WERI-Rb-1 (cell line): ENCODE data around the gene WWOX.

Experiments used
- DNase-seq: peaks from one replicate; pipeline ENCODE4 v3.0.0-alpha.2; 2020
- H3K27ac ChIP-seq: fragments of 250-450 bp; sonication (Bioruptor Pico); 2 replicates; pipeline ENCODE4 v1.5.1; 2020; ENCODE audit warnings: mild to moderate bottlenecking, moderate library complexity
- H3K27me3 ChIP-seq: fragments of 250-450 bp; sonication (Bioruptor Pico); 2 replicates; pipeline ENCODE4 v1.5.1; 2021; ENCODE audit warnings: mild to moderate bottlenecking, low read depth, moderate library complexity; ENCODE audit not compliant: insufficient read depth, severe bottlenecking
- H3K36me3 ChIP-seq: fragments of 250-450 bp; sonication (Bioruptor Pico); 2 replicates; pipeline ENCODE4 v1.5.1; 2020; ENCODE audit warnings: mild to moderate bottlenecking, moderate library complexity
- H3K4me3 ChIP-seq: 2 replicates; pipeline ENCODE4 v1.5.1; 2011; ENCODE audit warnings: low read depth, mild to moderate bottlenecking, control low read depth, low read length
- H3K9me3 ChIP-seq: fragments of 250-450 bp; sonication (Bioruptor Pico); 2 replicates; pipeline ENCODE4 v1.5.1; 2021; ENCODE audit warnings: mild to moderate bottlenecking, moderate library complexity; ENCODE audit not compliant: severe bottlenecking
- TF ChIP-seq, protein P1 (sequence below): IDR thresholded peaks from 2 replicates; pipeline ENCODE4 v1.5.1; 2011; ENCODE audit warnings: low read depth, mild to moderate bottlenecking, control low read depth, inconsistent platforms, low read length

The WWOX gene

DNA sequence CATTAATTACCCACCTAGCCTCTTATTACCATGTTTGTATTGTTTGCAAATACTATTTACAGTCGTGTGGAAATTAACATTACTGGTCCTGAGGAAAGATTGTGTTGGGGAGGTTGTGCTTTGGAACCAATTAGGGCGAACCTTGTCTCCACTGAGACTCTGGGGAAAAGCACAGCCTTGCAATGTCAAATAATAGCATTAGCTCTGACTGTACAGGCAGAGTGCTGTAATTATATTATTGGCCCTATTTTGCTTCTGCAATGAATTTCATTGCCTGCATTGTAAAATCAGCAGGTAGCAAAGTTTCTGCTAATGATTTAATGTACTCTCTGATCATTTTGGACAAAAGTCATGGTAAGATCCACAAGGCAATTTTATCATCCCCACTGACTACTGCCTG lies 97.0 kb downstream of the WWOX start:
- no peaks in the 10 kb centered on the region for H3K36me3 ChIP-seq
- no peak overlapping the region for H3K4me3 ChIP-seq
- TF ChIP-seq, protein P1, sequence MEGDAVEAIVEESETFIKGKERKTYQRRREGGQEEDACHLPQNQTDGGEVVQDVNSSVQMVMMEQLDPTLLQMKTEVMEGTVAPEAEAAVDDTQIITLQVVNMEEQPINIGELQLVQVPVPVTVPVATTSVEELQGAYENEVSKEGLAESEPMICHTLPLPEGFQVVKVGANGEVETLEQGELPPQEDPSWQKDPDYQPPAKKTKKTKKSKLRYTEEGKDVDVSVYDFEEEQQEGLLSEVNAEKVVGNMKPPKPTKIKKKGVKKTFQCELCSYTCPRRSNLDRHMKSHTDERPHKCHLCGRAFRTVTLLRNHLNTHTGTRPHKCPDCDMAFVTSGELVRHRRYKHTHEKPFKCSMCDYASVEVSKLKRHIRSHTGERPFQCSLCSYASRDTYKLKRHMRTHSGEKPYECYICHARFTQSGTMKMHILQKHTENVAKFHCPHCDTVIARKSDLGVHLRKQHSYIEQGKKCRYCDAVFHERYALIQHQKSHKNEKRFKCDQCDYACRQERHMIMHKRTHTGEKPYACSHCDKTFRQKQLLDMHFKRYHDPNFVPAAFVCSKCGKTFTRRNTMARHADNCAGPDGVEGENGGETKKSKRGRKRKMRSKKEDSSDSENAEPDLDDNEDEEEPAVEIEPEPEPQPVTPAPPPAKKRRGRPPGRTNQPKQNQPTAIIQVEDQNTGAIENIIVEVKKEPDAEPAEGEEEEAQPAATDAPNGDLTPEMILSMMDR = no peak
- H3K27ac ChIP-seq = no peak overlapping the region
- H3K27me3 ChIP-seq = no peaks in the 10 kb centered on the region
- H3K9me3 ChIP-seq = no peaks in the 10 kb centered on the region
- no peak for DNase-seq

DNA sequence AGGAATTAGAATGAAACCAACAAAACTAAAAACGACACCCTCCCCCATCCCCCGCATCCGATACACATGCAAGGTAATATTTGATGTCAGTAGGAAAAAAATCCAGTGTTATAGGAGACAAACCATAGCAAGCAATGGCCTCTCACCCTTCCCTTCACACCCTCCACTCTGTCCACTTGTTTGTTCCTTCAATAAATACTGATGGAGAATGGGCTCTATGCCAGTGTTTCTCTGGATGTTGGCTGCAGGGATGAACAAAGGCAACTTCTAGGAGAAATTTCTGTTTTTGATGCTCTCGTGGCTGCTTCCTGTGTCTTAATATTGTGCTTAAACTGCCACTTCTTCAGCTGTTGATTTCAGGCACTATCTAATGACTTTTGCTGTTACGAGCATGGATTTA lies 98.8 kb downstream of the WWOX start:
- no peaks in the 10 kb centered on the region for H3K27me3 ChIP-seq
- H3K27ac ChIP-seq = no peak overlapping the region
- DNase-seq = no peak
- no peaks in the 10 kb centered on the region for H3K36me3 ChIP-seq
- TF ChIP-seq, protein P1 = no peak
- H3K4me3 ChIP-seq = no peak overlapping the region
- no peaks in the 10 kb centered on the region for H3K9me3 ChIP-seq

DNA sequence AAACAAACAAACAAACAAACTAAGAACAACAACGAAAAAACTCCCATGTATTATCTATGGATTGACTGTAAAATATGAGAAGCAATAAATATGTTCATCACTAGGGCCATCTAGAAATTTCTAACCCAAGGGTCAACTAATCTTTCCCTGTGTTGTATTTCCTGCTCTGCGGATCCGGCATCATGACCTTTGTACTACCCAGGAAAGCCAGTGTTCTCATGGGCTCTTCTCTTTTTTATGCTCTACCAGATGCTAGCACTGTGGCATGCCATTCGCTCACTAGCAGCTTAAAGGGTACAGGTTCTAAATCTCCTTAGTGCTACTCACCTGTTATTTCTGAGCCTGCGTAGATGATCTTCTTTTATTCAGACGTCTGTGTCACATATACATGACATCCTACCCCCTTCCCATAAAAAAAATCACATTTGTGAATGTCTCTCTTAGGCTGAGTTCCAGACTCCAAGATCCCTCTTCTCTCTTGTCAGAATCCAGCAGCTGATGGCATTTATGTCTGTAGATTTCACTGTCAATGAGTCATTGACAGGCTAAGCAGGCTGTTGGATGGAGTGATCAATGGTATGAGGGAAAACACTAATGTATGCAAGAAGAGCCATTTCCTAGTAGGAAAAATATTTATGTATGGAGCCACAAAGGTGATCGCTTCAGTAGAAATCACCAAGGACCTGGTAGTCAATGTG lies 100.0 kb downstream of the WWOX start:
- no peak for DNase-seq

DNA sequence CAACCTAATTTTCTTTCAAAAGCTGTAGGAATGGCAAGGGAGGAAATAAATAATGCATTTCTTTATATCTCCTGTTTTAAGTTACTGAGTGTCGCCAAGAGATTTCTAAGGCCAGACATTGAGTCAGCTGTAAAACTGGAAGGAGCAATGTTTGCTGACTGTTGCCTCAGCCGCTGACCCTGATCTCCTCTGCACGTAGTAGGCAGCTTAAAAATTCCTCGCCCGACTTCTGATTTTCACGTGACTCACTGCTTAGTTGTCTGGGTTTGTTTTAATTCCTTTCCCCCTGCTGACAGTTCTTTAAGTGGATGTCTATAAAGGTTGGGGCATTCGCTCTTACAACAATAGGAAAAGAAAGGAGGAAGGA lies 100.6 kb downstream of the WWOX start:
- H3K4me3 ChIP-seq = no peak overlapping the region
- TF ChIP-seq, protein P1 = no peak
- H3K27ac ChIP-seq = no peak overlapping the region
- no peaks in the 10 kb centered on the region for H3K36me3 ChIP-seq
- H3K9me3 ChIP-seq = no peaks in the 10 kb centered on the region
- H3K27me3 ChIP-seq = no peaks in the 10 kb centered on the region
- no peak for DNase-seq

More for the DNA sequence above, 100.0 kb downstream of the WWOX start:
- Histone ChIP-seq H3K27me3 (no peaks in the 10 kb centered on the region), H3K9me3 (no peaks in the 10 kb centered on the region), H3K36me3 (no peaks in the 10 kb centered on the region), H3K27ac (no peak overlapping the region), H3K4me3 (no peak overlapping the region)
- TF ChIP-seq, protein P1 = no peak

DNA sequence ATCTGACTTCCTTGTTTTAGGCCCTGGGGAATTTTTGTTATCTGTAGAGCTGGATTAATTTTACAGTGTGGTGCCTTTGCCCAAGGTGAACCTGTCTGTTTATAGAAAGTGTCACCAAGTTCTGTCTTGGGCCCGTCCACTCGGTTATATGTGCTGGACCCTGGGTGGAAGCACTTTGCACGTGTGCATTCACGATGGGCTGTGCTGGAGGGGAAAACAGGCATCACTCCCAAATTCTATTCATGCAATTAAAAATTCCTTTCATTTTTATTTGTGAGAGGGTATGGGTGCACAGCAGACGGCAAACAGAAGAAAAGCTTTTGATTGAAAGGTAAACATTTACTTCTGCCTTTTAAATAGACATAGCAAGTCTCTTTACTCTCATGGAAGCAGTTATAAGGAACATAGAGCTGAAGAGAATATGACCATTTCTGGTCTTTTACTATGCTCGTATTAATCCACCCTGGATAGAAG lies 101.2 kb downstream of the WWOX start:
- no peak overlapping the region for H3K4me3 ChIP-seq
- TF ChIP-seq, protein P1 = no peak
- no peaks in the 10 kb centered on the region for H3K9me3 ChIP-seq
- H3K36me3 ChIP-seq = no peaks in the 10 kb centered on the region
- DNase-seq = no peak
- no peak overlapping the region for H3K27ac ChIP-seq
- H3K27me3 ChIP-seq = no peaks in the 10 kb centered on the region

DNA sequence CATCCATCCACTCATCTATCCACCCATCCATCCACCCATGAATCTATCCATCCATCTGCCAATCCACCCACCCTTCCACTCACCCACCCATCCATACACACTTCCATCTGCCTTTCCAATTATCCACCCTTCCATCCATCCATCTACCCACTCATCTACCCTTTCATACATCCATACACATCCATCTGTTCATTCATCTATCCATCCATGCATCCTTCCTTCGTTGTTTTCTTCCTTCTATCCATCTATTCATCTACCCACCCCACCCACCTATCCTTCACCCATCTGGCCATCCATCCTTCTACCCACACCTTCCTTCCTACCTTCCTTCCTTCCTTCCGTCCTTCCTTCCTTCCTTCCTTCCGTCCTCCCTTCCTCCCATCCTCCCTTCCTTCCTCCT lies 106.1 kb downstream of the WWOX start:
- Histone ChIP-seq H3K27me3 (no peaks in the 10 kb centered on the region), H3K4me3 (no peak overlapping the region), H3K9me3 (no peaks in the 10 kb centered on the region), H3K36me3 (no peaks in the 10 kb centered on the region), H3K27ac (no peak overlapping the region)
- DNase-seq = no peak
- TF ChIP-seq, protein P1 = no peak
